ENCODE results near the gene ZNF24.

The ZNF24 gene

DNA sequence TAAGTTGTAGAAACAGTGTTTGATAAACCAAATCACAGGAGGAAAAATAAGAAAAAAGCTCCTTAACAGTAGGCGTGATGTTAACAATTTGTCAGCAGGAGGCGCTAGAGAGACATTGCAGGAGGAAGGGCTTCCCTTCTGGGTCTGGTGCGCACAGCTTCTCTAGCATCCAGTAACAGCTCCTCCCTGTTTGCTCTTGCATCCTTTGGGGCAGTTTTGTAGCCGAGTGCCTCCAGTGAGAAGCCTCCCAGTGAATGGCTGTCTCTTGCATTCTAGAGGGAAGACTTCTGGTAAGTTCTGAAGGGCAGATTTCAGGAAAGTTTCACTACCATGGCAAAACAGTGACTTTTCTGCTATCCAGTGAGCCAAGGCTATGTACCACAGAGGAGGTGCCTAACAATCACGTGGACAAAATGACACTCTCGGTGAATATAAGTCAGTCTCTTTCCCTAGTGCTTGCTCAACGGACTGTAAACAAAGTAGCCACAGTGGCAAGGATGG, 42.4 kb upstream of the ZNF24 start:
- Histone ChIP-seq H3K79me2 (ENCODE audit: insufficient read depth, low read length) (no peaks in the 10 kb centered on the region), H4K20me1 (ENCODE audit: insufficient read depth, low read length) (no peaks in the 10 kb centered on the region), H3K36me3 (ENCODE audit: insufficient read depth, low read length) (no peaks in the 10 kb centered on the region), H3K4me1 (ENCODE audit: insufficient read depth, low read length) (peaks cover 5% of the 10 kb centered on the region), H3K27me3 (ENCODE audit: insufficient read depth, low read length, poor library complexity) (peaks cover 9% of the 10 kb centered on the region), H3K4me2 (ENCODE audit: insufficient read depth, low read length) (peak overlapping the region; percentile 40; the same call in 1 of the 2 replicates), H3K27ac (ENCODE audit: low read length) (no peak overlapping the region), H3K4me3 (ENCODE audit: low read depth in 1 of 2, low read length in 2 of 2) (no peak overlapping the region), H3K9ac (ENCODE audit: low read depth, low read length) (no peak overlapping the region), H2AFZ (ENCODE audit: low read depth, low read length) (peak overlapping the region; percentile 55; the same call in 1 of the 2 replicates), H3K9me3 (ENCODE audit: insufficient read depth, low read length, severe bottlenecking) (no peaks in the 10 kb centered on the region)
- DNase-seq = peak; percentile 70
- ATAC-seq (ENCODE audit: insufficient read depth, low read depth) = peak; percentile 90
- TF ChIP-seq, protein P1, sequence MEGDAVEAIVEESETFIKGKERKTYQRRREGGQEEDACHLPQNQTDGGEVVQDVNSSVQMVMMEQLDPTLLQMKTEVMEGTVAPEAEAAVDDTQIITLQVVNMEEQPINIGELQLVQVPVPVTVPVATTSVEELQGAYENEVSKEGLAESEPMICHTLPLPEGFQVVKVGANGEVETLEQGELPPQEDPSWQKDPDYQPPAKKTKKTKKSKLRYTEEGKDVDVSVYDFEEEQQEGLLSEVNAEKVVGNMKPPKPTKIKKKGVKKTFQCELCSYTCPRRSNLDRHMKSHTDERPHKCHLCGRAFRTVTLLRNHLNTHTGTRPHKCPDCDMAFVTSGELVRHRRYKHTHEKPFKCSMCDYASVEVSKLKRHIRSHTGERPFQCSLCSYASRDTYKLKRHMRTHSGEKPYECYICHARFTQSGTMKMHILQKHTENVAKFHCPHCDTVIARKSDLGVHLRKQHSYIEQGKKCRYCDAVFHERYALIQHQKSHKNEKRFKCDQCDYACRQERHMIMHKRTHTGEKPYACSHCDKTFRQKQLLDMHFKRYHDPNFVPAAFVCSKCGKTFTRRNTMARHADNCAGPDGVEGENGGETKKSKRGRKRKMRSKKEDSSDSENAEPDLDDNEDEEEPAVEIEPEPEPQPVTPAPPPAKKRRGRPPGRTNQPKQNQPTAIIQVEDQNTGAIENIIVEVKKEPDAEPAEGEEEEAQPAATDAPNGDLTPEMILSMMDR (IDR thresholded peaks at IDR 0.05; ENCODE audit: borderline replicate concordance, extremely low read depth, low read length, poor library complexity, severe bottlenecking) = peak; percentile 92
- TF ChIP-seq EZH2 (IDR thresholded peaks at IDR 0.05; ENCODE audit: borderline replicate concordance, low read depth, low read length, severe bottlenecking) = no peak

GRCh38 chr18:35383136-35383535, 38.9 kb upstream of the ZNF24 start:
- peaks cover 9% of the 10 kb centered on the region for H3K27me3 ChIP-seq (ENCODE audit: insufficient read depth, low read length, poor library complexity)
- no peak overlapping the region for H3K27ac ChIP-seq (ENCODE audit: low read length)
- no peak overlapping the region for H3K4me2 ChIP-seq (ENCODE audit: insufficient read depth, low read length)
- H4K20me1 ChIP-seq (ENCODE audit: insufficient read depth, low read length) = no peaks in the 10 kb centered on the region
- H3K79me2 ChIP-seq (ENCODE audit: insufficient read depth, low read length) = no peaks in the 10 kb centered on the region
- no peak for ATAC-seq (ENCODE audit: insufficient read depth, low read depth)
- H3K4me1 ChIP-seq (ENCODE audit: insufficient read depth, low read length) = peaks cover 5% of the 10 kb centered on the region
- no peaks in the 10 kb centered on the region for H3K9me3 ChIP-seq (ENCODE audit: insufficient read depth, low read length, severe bottlenecking)
- no peak for DNase-seq
- TF ChIP-seq, protein P1 (IDR thresholded peaks at IDR 0.05; ENCODE audit: borderline replicate concordance, extremely low read depth, low read length, poor library complexity, severe bottlenecking) = no peak
- no peak for TF ChIP-seq EZH2 (IDR thresholded peaks at IDR 0.05; ENCODE audit: borderline replicate concordance, low read depth, low read length, severe bottlenecking)
- no peak overlapping the region for H3K9ac ChIP-seq (ENCODE audit: low read depth, low read length)
- H3K36me3 ChIP-seq (ENCODE audit: insufficient read depth, low read length) = no peaks in the 10 kb centered on the region
- no peak overlapping the region for H3K4me3 ChIP-seq (ENCODE audit: low read depth in 1 of 2, low read length in 2 of 2)
- no peak overlapping the region for H2AFZ ChIP-seq (ENCODE audit: low read depth, low read length)

- TF ChIP-seq, protein P1 (IDR thresholded peaks at IDR 0.05; ENCODE audit: borderline replicate concordance, extremely low read depth, low read length, poor library complexity, severe bottlenecking) = no peak
- no peak for TF ChIP-seq EZH2 (IDR thresholded peaks at IDR 0.05; ENCODE audit: borderline replicate concordance, low read depth, low read length, severe bottlenecking)
- H3K4me2 ChIP-seq (ENCODE audit: insufficient read depth, low read length) = no peak overlapping the region
- H3K36me3 ChIP-seq (ENCODE audit: insufficient read depth, low read length) = no peaks in the 10 kb centered on the region
- DNase-seq (no peak), ATAC-seq (ENCODE audit: insufficient read depth, low read depth) (no peak)
- H3K9ac ChIP-seq (ENCODE audit: low read depth, low read length) = no peak overlapping the region
- H4K20me1 ChIP-seq (ENCODE audit: insufficient read depth, low read length) = no peaks in the 10 kb centered on the region
- H3K4me3 ChIP-seq (ENCODE audit: low read depth in 1 of 2, low read length in 2 of 2) = no peak overlapping the region
- H3K27me3 ChIP-seq (ENCODE audit: insufficient read depth, low read length, poor library complexity) = peaks cover 19% of the 10 kb centered on the region
- H3K79me2 ChIP-seq (ENCODE audit: insufficient read depth, low read length) = no peaks in the 10 kb centered on the region
- no peak overlapping the region for H2AFZ ChIP-seq (ENCODE audit: low read depth, low read length)
- no peaks in the 10 kb centered on the region for H3K9me3 ChIP-seq (ENCODE audit: insufficient read depth, low read length, severe bottlenecking)
- peaks cover 14% of the 10 kb centered on the region for H3K4me1 ChIP-seq (ENCODE audit: insufficient read depth, low read length)
- H3K27ac ChIP-seq (ENCODE audit: low read length) = no peak overlapping the region
These were observed 35.2 kb upstream of the ZNF24 start for GRCh38 chr18:35379421-35379820.

- H3K4me2 ChIP-seq (ENCODE audit: insufficient read depth, low read length) = no peak overlapping the region
These were observed 34.3 kb upstream of the ZNF24 start for GRCh38 chr18:35378574-35378896.

More at GRCh38 chr18:35378574-35378896, 34.3 kb upstream of the ZNF24 start:
- DNase-seq = no peak
- H4K20me1 ChIP-seq (ENCODE audit: insufficient read depth, low read length) = no peaks in the 10 kb centered on the region
- H3K79me2 ChIP-seq (ENCODE audit: insufficient read depth, low read length) = no peaks in the 10 kb centered on the region
- no peak overlapping the region for H3K4me3 ChIP-seq (ENCODE audit: low read depth in 1 of 2, low read length in 2 of 2)
- no peak for TF ChIP-seq EZH2 (IDR thresholded peaks at IDR 0.05; ENCODE audit: borderline replicate concordance, low read depth, low read length, severe bottlenecking)
- TF ChIP-seq, protein P1 (IDR thresholded peaks at IDR 0.05; ENCODE audit: borderline replicate concordance, extremely low read depth, low read length, poor library complexity, severe bottlenecking) = no peak
- peaks cover 17% of the 10 kb centered on the region for H3K27me3 ChIP-seq (ENCODE audit: insufficient read depth, low read length, poor library complexity)
- no peak overlapping the region for H2AFZ ChIP-seq (ENCODE audit: low read depth, low read length)
- peaks cover 14% of the 10 kb centered on the region for H3K4me1 ChIP-seq (ENCODE audit: insufficient read depth, low read length)
- no peak overlapping the region for H3K9ac ChIP-seq (ENCODE audit: low read depth, low read length)
- H3K27ac ChIP-seq (ENCODE audit: low read length) = no peak overlapping the region
- no peak for ATAC-seq (ENCODE audit: insufficient read depth, low read depth)
- no peaks in the 10 kb centered on the region for H3K36me3 ChIP-seq (ENCODE audit: insufficient read depth, low read length)
- no peaks in the 10 kb centered on the region for H3K9me3 ChIP-seq (ENCODE audit: insufficient read depth, low read length, severe bottlenecking)
